A673 (cell line): ENCODE results near the gene STX4.

Experiments used
- CTCF ChIP-seq: fragments of 300-800, 200-600 bp; sonication (generic); conservative IDR thresholded peaks from 2 replicates; pipeline ENCODE4 v1.5.1; 2017; ENCODE audit warnings: low read depth, mild to moderate bottlenecking, antibody characterized with exemption, low read length, moderate library complexity, mixed read lengths
- EZH2 ChIP-seq: fragments of 200-600 bp; sonication (generic); IDR thresholded peaks from 2 replicates; pipeline ENCODE4 v1.6.1; 2017; ENCODE audit warnings: borderline replicate concordance, low read depth, mild to moderate bottlenecking, mixed read lengths, antibody characterized with exemption, low read length; ENCODE audit not compliant: poor library complexity, severe bottlenecking

- no peak for TF ChIP-seq CTCF
- TF ChIP-seq EZH2, result no peak
Measured at GRCh38 chr16:31077024-31077423, 43.7 kb downstream of the STX4 start.
